Left lobe of liver (tissue), 2 donors: ENCODE measurements around the gene ZMYND12. TPM values are rescaled to one million over a fixed set of nuclear protein-coding genes. Genes with fewer than 3 reads are reported as not detected.

Source experiments
- ATAC-seq: fragments of 200-7000 bp; cut with Tn5 transposase; one replicate; pipeline ENCODE4 v1.9.1; 2020; ENCODE audit warnings: mild to moderate bottlenecking, moderate library complexity
- DNase-seq: peaks from one replicate; pipeline ENCODE4 v3.0.0-alpha.2; 2020; ENCODE audit warnings: low spot score
- total RNA-seq: library from RNA; stranded (reverse); gene quantifications from one replicate; pipeline ENCODE4 v1.2.1, GENCODE V29; 2021
- donor health status: DM: no; HTN: no; CAD: no; lungs with moderate emphysema.
- donor health status: DM: no; HTN: yes; CAD: no.

ZMYND12 gene
- total RNA-seq, 1 donor from 2014 or later = 3.9 TPM

DNA sequence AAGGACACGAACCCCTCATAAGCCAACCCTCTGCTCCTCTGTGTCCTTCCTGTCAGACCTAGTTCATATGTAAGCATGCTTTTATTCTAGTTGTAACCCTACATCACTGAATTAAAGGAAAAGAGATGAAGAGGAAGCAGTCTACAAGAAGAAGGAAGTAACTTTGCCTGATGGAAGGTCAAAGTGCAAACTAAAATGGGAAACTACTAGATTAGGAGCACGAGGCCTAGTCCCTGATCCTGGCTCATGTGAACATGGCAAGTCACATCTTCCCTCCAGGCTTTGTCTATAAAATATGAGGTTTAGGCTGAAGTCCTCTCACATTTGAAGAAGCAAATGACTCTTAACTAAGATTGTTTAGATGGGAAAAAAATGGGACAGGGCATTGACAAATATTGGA, 13.2 kb downstream of the ZMYND12 start:
- DNase-seq (no peak), ATAC-seq (no peak)

DNA sequence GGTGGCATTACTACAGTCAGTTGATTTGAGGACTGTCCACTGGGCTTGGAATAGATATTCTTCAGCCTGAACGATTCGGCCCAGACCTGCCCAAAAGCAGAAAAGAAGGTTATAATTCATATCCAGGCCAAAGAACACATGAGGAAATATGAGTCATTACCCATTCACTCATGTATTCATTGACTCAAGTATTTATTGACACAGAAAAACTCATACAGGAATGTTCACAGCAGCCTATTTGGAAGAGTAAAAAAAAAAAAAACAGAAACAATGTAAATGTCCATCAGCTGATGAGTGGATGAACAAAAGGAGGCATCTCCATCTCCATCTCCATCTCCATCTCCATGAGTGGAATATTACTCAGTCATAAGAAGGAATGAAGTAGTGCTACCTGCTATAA, 15.9 kb downstream of the ZMYND12 start:
- ATAC-seq (no peak), DNase-seq (no peak)

DNA sequence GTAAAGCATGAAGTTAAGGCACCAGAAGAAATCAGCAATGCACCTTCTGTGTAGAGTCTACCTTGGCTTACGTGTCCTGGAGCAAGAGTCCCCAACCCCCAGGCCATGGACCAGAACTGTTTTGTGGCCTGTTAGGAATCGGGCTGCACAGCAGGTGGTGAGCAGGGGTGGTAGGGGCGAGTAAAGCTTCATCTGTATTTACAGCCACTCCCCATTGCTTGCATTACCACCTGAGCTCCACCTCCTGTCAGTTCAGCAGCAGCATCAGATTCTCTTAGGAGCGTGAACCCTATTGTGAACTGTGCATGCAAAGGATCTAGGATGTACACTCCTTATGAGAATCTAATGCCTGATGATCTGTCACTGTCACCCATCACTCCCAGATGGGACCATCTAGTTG, 21.5 kb downstream of the ZMYND12 start:
- DNase-seq (no peak), ATAC-seq (no peak)

DNA sequence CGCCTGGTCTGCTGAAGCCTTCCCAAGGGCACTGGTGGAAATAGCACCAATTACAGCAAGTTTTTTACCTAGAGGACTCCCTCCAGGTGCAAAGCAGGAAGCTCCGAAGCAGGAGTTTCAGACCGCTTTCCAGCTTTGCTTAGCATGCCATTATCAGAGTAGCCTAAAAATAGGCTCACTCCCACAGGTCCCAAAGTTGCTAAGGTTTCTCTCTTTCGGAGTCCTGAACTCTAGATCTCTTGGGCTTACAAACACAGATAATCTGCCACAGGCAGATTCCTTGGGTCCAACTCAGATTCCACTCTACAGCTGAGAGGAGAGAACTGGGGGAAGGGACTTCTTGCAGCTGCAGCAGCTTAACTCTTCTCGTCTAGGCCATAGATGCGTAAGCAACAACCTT, 22.5 kb downstream of the ZMYND12 start:
- no peak for DNase-seq
- no peak for ATAC-seq

DNA sequence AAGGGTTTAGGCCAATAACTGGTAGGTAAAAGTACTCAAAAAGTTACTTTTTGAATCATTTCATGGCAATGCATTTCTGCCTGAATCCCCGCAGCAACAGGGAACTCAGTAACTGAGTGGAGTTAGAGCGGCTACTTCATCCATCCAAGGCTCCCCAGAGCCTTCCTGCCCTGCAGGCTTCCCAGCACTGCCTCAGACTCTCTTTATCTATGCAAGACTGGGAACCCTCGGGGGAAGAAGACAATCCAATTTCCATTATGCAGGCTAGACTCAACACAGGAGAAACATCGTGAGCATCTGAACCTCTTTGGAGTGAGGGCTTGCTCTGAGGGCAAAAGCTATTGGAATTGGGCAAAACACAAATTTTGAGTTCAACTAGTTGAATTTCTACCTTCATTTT, 23.1 kb downstream of the ZMYND12 start:
- DNase-seq (no peak), ATAC-seq (no peak)

DNA sequence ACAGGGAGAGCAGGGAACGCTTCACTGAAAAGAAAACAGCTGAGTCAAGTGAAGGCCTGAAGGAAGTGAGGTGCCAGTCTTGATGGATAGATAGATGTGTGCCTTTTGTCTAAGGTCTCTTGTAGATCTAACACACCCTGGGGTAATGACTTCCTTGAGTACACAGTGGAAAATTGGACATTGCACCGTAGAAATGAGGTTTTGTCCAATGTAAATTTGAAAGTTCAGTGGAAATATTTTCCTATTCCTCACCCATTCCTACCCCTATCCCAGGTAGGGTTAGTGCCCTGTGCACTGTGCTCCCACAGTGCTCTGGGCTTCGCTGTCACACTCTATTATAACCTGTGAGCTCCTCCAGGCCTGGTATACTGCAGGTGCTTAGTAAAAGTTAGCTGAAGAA, 24.3 kb downstream of the ZMYND12 start:
- peak; percentile 94 for ATAC-seq
- peak; percentile 51 for DNase-seq

DNA sequence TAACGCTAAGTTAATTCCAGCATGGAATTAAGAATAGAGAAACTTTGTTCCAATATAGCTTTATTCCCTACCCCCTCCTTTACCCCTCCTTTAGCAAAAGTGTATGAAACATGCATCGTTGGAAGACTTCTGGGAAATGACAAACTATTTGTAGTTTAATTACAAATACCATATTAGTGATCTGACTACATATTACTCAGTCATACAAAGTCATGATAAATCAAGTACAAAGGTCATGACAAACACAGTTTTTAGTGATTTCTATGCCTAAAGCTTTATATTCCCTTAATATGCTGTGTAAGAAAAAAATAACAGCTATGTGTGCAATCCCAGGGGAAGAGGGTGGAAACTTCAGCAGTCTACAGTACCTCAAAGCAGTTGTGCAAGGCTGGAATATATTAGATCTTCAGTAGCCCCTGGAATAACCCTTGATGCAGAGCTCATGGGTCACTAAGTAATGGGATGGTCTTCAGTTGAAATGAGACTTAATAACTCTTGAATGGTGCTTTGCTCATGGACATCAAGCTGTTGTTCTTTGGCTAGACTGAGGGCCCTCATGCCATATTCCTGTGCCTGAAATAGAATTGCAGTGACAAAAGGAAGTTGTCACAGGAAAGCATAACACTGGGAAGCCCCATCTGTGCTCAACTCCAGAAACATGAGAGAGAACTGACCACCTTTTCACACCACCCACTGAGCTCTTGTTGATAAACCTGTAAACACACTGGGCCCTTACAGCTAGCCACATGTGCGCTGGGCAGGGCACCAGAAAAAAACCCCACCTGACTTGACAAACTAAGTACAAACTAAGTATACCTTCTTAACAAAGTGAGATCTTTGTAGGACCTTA, 25.3 kb downstream of the ZMYND12 start:
- DNase-seq (no peak), ATAC-seq (no peak)

DNA sequence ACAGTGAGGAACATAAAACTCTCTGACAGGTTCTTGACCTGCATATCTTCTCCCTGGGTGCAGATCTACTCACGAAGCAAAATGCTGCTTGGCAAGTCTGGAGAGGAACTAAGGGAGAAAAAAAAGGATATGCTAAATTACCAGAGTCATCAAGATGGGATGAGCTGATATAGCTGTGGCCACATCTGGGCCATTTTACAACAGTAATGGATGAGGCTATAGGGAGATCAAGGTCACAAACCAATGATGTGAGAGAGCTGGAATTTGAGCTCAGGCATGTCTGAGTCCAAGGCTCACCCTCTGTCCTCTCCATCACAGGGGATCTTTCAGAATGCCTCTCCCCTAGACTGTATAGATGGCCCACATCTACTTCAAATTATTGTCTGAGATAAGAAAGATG, 26.2 kb downstream of the ZMYND12 start:
- DNase-seq = no peak
- ATAC-seq = no peak

DNA sequence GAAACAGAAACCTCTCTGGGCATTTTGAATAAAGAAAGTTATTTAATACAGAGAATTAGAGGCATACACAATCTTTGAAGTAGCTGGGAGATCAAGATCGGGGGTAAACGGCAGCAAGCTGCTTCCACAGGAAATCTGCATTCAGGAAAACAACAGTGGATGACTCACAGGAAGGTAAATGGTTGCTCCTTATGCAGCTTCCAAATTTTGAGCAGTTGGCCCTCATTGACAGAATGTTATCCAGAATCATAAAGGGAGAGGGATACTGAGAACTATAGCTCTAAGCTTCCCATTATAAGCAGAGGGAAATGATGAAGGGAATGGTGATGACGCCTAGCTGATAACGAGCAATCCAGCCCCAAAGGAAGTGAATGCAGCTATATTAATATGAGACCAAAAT, 28.6 kb downstream of the ZMYND12 start:
- ATAC-seq (no peak), DNase-seq (no peak)

DNA sequence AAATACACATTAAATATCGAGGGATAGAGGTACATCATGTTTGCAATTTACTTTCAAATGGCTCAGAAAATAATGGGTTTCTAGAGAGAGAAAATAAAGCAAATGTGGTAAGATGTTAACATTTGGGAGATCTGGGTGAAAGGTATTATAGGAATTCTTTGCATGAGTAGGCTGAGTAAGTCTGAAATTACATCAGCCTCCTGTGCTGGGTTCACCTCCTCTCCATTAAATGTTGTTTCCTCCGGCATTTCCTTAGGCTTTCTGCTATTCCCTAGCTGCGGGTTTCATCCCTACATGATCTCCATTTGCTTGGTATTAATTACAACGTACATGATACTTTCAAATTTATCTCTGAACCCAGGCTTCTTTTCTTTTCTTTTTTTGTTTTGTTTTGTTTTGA, 31.6 kb downstream of the ZMYND12 start:
- ATAC-seq (no peak), DNase-seq (no peak)

DNA sequence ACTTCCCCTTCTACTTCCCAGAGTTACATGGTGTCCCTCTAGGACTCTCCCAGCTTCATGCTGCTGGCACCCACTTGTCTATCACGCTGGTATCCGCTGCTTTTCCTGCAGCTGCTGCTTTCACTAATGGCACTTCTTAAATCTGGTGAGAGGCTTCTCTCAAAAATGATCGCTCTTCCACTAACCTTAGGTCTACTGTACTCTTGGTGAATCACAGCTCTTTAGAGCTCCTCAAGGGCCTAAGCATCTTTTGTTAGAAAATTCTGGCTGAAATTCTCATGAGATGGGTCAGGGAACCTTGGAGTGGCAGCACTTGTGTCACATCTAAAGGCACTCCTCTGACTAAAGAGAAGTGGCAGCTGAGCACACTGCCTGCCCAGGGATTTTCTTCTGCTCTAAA, 32.1 kb downstream of the ZMYND12 start:
- ATAC-seq (no peak), DNase-seq (no peak)

DNA sequence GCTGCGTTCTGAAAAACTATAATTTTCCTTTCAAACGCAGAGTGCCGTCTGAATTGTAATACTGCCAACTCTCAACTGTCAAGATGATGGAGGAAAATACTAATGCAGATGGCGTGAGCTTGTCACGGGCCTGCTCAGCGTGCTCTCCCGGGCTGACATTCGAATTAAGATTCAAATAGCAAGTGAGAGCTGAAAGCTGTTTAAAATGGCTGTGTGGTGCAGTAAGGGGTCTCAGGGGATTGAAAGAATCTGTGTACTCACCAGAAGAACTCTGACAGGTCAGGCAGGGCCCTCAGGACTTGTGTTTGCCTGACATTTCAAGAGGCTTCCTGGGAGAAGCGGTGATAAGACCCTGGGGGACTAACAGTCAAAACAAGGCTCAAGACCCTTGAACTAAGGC, 33.1 kb downstream of the ZMYND12 start:
- no peak for ATAC-seq

DNA sequence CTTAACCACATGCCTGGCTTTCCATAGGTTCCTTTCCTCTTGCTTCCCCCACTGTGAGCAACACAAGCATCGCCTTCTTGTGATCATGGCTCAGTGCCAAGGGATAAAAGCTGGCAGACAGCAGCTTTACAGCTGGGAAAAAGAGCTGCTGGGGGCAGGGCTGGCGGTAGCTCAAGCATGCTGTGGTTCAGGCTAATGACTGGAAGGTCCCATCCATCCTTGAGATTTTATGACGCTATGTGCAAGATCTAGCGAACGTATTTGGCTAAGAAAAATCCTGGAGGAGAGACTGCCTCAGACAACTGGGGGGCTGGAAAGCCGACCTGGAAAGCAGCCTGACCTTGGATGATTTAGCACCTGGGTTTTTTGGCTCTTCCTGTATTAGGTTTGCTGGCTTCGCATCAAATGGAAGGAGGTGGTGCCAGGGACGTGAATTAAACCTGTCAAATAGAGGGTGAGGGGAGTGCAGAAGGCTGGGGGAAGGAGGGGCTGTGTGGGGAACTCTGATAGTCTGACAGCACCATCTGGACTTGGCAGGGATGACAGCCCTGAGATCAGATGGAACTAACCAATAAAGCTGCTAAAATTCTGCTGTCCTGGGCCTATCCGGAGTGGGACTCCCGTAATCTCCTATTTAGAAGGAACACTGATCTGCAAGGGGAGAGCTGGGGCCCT, 34.8 kb downstream of the ZMYND12 start:
- ATAC-seq (no peak), DNase-seq (no peak)

More for the DNA sequence above, 33.1 kb downstream of the ZMYND12 start:
- no peak for DNase-seq

DNA sequence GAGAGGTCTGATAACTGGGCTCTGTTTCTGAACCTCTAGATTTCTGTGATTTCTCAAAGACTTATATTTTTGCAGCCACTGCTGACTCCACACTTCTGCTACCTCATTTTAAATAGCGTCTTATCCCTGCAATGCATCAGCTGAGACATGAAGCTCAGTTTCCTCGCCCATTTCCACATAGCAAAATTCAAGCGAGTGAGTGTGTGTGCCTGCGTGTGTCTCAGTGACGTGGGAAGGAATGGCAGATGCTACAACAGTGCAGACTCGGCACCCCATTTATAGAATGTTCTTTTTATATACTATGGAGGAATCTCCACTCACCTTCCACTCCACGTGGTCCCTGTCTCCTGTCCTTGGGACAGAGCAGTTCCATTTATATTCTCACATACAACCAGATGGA, 35.7 kb downstream of the ZMYND12 start:
- ATAC-seq (no peak), DNase-seq (no peak)

DNA sequence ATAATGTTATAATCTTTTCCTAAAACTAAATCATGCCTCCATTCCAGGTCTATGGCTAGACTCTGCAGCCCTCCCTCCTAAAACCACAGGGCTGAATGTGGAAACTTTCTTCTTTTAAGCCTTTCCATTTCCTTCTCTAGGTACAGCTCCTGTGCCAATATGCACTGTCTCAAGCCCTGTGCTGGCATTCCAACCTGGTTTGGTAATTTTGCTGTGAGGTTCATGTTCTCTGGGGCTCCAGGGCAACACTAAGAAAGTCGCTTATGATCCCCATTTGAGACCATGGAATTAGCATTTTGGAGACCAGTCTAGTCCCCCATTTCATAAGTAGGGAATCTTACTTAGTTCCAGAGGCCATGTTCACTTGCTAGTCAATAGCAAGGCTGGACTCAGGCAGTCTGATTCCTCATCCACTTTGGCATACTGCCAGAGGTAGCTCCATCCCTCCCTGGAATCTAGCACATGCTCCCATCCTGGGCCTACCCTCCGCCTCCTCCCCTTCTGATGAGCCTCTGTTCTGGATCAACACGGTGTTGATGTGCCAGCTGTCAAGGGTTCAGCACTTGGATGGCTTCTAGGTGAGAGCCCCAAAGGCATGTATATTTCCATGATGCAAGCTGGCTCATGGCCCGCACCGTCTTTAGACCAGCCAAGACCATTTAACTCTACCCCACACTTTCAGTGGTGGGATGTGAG, 36.5 kb downstream of the ZMYND12 start:
- ATAC-seq (no peak), DNase-seq (no peak)

DNA sequence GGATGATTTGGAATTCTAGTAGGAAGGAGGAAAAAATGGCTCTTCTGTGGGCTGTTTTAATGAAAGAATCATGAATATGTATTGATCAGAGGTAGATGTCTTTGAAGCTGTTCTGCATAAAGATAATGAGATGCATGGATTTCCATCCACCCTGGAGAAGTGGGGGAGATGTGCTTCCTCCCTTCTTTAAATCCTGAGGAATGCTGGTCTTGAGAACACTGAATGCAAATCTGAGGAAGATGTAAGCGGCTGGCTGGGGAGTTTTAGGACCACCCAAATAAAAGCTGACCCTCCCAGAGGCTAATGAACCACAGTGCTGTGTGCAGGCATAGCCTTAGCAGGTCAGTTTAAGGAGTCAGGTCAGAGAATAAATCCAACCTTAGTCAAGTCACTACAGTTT, 37.3 kb downstream of the ZMYND12 start:
- ATAC-seq (no peak), DNase-seq (no peak)

DNA sequence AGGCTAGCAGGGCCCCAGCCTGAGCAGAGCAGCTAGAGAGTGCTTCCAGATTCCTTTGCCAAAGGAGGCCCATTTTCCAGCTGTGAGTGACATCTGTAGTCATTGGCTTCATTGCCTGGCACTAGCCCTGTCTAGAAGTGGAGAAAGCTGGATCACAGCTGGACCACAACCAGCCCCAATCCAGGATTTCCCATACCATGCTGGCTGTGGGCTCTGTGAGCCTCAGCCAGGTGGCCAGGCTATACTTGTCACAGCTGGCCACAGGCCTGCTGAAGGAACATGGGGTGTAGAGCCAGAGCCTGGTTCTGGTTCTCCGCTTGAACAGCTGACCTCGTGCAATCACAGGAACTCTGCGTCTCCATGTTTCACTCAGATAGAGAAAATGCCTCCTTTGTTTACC, 38.7 kb downstream of the ZMYND12 start:
- DNase-seq (no peak), ATAC-seq (no peak)

DNA sequence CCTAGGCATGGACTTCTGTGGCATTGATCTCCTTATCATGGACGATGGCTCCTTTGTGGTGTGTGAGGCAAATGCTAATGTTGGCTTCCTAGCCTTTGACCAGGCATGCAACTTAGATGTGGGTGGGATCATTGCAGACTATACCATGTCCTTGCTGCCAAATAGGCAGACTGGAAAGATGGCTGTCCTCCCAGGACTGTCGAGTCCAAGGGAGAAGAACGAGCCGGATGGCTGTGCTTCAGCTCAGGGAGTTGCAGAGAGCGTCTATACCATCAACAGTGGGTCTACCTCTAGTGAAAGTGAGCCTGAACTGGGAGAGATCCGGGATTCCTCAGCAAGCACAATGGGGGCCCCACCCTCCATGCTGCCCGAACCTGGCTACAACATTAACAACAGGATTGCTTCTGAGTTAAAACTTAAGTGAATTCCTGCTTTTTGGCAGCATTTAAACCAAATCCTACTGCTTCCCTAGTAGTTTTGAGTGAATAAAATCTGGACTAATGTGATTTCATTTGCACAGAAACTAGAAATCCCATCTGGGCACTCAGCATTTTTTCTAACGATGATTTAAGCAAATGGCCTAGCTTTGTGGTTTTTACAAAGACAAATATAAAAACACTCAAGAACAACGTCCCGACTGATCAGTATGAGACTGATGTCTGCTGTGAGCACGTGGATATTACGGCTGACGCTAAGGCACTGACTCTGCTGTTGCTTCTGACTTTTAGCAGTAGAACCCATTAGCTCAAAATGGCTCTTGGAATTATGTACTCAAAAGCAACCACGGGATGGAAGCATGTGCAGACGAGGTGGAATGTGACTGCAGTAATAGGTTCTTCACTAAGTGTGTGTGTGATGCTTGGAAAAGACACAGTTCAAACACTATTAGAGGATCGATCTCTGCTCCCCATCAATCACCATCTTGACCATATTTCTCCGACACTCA, 41.0 kb downstream of the ZMYND12 start:
- no peak for DNase-seq
- no peak for ATAC-seq

DNA sequence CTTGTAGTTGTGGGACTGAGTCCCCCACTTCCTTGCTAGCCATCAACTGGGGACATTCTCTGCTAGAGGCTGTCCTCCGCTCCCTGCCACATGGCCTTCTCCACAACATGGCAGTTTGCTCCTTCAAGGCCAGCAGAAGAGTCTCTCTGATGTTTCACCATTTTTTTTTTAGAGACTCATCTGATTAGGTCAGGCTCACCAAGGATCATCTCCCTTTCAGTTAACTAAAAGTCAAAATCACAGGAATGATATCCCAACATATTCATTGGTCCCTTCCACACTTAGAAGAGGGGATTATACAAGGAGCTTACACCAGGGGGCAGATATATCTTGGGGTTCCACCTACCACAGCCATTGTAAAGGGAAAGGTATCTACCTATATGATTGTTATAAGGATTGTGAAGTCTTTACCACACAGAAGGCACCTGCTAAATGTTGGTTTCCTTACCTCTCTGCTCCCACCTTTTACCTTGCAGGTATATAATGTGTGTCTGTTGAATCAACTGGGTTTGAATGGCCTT, 51.9 kb downstream of the ZMYND12 start:
- DNase-seq = no peak
- no peak for ATAC-seq

DNA sequence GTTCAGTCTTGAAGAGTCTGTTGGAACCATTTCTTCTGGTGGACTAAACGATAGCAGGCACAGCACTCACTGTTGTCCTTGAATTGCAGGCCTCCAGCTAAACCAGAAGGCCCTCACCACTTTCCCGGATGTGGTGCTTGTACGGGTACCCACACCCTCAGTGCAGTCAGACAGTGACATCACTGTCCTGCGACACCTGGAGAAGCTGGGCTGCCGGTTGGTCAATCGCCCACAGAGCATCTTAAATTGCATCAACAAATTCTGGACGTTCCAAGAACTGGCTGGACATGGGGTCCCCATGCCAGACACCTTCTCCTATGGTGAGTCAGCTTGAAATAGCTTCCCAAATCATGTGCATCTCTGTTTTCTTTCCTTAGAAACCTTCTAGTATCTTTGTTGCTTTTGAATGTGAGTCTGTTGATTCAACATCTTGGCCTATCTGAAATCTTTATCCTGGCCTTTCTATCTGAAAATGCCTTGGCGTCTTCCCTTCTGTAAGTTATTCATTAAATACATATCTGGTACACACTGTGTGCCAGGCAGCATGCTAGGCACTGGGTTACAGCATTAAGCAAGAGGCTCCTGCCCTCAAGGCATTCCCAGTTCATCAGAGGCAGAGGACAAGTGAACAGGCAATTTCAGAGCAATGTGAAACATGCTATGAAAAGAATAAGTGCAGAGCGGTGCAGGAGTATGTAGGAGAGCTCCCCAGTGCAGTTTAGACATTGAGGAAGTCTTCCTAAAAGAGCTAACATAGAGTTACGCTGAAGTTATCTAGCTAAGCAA, 56.3 kb downstream of the ZMYND12 start:
- ATAC-seq = no peak
- DNase-seq = no peak
